Jurkat, Clone E6-1 (cell line): ENCODE measurements around the gene HINT2.
A peak's percentile ranks its signal among the peaks of the same experiment; 100 is the strongest.

Experiments
- DNase-seq: peaks from one replicate; pipeline ENCODE4 v3.0.0-alpha.2; 2011; ENCODE audit warnings: low read depth, low spot score
- H3K4me3 ChIP-seq: 2 replicates; pipeline ENCODE4 v1.5.1; 2011; ENCODE audit warnings: mild to moderate bottlenecking, low read length, control low read depth, moderate library complexity

HINT2 gene

DNA sequence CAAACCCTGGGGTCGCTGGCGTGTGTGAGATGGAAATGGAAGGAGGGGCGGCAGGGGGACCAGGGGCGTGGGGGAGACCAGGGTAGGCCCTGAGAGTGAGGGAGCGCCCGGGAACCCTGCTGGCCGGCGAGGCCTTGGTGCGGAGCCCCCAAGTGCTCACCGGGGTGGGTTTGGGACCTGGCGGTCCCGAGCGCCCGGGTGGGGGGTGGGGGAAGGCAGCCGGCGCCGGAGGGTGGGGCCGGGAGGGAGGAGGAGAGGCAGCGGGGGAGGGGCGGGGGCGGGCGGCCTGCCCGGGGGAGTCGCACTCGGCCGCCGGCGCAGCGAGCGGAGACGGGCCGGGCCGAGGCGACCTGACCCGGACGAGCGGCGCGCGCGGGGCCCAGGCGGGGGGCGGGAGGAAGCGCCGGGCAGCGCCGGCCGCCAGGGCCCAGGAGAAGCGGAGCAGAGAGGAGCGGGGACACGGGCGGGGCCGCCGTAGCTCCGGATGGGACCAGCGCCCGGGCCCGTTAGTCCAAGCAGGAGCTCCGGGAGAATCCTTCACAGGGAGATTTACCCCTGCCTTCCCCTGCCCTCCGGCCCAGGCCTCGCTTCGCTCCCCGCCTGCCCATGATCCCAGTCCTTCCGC is 23.4 kb downstream of the HINT2 start, which contains the start of gene NPR2:
TSS of gene NPR2 (plus strand) at position 295 of the 625 bp plus-strand sequence. CDS start 818 bp downstream, outside the sequence.
- no peak within 1 kb of the TSS for H3K4me3 ChIP-seq
- DNase-seq, result no peak

DNA sequence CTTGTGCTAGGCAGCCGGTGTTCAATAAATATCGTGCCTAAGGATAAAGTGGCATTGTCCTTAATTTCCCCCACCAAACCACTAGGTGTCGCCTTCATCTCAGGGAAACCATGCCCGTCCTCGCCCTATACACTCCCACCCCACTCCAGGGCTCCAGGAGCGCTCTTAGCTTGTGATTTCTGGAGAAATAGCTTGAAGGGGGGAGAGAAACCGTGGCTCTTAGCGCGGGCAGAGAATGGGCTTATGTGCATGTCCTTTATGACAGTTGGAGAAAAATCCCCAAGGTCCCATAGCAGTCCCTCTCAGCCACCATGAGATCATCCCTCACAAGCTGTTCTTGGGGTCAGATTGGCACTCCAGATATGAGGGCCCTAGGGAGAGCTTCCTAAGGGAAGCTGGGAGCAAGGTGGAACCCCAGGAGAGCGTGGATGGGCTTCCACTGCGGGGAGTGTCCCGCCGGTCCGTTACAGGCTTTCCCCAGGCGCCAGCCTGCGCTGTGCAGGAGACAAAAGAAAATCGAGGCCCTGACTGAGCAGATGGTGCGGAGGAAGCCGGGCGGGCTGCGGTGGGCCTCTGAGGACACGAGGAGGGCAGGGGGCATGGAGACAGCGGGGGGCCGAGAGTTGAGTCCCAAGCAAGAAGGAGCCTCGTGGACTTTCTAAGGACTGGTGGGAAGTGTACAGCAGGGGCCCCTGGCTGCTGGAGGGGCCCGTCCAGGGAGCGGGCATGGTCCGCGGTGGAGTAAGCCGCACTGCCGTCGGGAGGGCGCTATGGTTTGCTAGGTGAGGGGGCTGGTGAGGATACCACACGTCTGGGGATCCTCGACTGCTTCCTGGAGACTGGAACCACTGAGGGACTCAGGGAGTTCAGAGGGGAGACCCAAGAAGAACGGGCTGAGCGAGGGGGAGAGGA is 24.2 kb downstream of the HINT2 start:
- H3K4me3 ChIP-seq, result no peak overlapping the region
- peak; percentile 46 for DNase-seq

DNA sequence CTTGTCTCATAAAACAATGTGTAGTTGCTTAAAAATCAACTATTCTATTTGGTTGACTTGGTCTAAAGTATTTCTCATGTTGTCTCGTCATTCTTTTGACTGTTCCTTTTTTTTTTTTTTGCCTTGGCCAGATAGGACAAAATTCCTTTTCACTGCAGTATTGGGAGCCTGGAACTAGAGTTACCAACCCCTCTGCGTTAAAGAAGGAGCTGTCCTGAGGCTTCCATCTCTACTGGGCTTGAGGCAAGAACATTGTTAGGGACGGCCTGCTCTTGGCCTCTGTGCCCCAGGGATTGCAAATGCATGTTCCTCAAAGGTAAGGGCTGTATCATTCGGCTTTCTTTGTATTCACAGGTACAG is 24.8 kb downstream of the HINT2 start:
- DNase-seq, result no peak
- H3K4me3 ChIP-seq, result no peak overlapping the region

- no peak overlapping the region for H3K4me3 ChIP-seq
- no peak for DNase-seq
These were observed 25.3 kb downstream of the HINT2 start for GRCh38 chr9:35789541-35789940.

DNA sequence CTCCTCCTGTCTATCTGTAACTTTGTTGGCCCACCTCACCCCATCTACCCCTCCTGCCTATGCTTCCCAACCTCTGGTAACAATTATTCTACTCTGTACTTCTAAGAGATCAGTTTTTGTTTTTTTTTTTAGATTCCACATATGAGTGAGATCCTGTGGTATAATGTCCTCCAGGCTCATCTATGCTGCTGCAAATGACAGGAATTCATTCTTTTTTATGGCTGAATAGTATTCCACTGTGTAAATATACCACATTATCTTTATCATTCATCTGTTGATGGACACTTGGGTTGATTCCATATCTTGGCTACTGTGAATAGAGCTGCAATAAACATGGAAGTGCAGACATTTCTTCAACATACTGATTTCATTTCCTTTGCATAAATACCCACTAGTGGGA is 31.4 kb downstream of the HINT2 start:
- DNase-seq, result no peak
- H3K4me3 ChIP-seq, result no peak overlapping the region

DNA sequence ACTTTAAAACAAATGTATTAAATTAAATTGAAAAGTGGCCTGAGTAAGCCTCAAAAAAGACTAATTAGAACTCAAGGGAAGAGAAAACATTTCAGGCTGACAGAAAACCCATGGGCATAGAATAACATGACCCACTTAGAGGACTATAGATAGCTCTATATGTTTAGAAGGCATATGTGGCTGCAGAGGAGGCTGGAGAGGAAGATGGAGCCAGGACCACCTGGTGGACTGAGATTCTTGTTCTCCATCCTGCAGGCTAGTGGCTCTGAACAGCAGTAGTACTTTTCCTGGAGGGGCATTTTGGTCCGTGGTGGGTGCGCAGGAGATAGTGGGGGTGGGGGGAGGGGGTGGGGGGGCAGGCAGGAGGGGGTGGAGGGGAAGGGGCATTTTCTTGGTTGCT is 33.8 kb downstream of the HINT2 start:
- DNase-seq, result no peak
- no peak overlapping the region for H3K4me3 ChIP-seq

- DNase-seq, result no peak
These were observed 36.3 kb downstream of the HINT2 start for GRCh38 chr9:35778496-35778895.

GRCh38 chr9:35776018-35776417 is 38.8 kb downstream of the HINT2 start:
- no peak overlapping the region for H3K4me3 ChIP-seq
- DNase-seq, result no peak

More at GRCh38 chr9:35778496-35778895, 36.3 kb downstream of the HINT2 start:
- no peak overlapping the region for H3K4me3 ChIP-seq

GRCh38 chr9:35774907-35775635 is 39.8 kb downstream of the HINT2 start:
- no peak overlapping the region for H3K4me3 ChIP-seq
- no peak for DNase-seq

- no peak overlapping the region for H3K4me3 ChIP-seq
- DNase-seq, result no peak
These were observed 42.9 kb downstream of the HINT2 start for GRCh38 chr9:35771943-35772342.

DNA sequence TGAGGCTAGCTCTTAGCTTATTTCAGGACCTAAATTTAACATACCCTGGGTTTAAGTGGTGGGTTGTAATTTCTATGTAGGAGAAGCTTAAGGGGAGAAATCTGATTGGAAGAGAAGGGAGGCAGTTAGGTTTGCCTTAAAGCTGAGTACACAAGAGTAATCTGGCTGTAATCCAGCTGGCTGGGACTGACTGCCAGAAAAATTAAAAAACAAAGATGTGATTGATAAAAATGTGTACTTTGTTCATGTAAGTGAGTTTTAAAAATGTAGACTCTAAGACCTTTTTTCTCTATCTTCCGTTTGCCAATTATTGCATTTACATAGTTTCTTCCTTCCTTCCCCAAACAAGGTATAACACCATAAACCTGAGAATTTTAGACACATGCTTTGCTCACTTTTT is 43.3 kb downstream of the HINT2 start:
- no peak overlapping the region for H3K4me3 ChIP-seq
- DNase-seq, result no peak

- H3K4me3 ChIP-seq, result no peak overlapping the region
- DNase-seq, result no peak
These were observed 43.8 kb downstream of the HINT2 start for GRCh38 chr9:35771075-35771433.

- no peak overlapping the region for H3K4me3 ChIP-seq
- no peak for DNase-seq
These were observed 45.1 kb downstream of the HINT2 start for GRCh38 chr9:35769763-35770162.

GRCh38 chr9:35767458-35767857 is 47.4 kb downstream of the HINT2 start:
- no peak for DNase-seq
- no peak overlapping the region for H3K4me3 ChIP-seq

DNA sequence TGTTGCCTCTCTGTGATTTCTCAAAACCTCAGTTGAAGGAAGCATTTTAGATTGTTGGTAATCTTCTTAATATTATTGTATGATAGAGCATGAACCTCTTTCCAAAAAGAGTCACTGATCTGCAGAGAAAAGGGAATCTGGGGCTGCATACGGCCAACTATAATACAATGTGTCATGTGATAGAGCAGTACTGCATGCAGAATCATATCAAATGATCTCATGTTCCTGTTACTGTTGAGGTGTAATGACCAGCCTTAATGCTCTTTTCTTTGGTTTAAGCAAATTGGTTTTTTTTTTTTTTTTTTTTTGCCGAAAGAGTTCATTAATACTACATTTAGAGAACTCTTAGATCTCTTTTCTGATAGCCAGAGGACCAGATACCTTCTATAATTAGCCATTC is 47.8 kb downstream of the HINT2 start:
- no peak for DNase-seq
- no peak overlapping the region for H3K4me3 ChIP-seq

- no peak for DNase-seq
- no peak overlapping the region for H3K4me3 ChIP-seq
These were observed 51.0 kb downstream of the HINT2 start for GRCh38 chr9:35763803-35764202.

- H3K4me3 ChIP-seq, result no peak overlapping the region
- no peak for DNase-seq
These were observed 51.7 kb downstream of the HINT2 start for GRCh38 chr9:35763181-35763580.
